K562 (cell line): ENCODE measurements around the gene USP5. TPM values are rescaled to one million over a fixed set of nuclear protein-coding genes. Genes with fewer than 3 reads are reported as not detected.

Experiments
- CCAR2 ChIP-seq: fragments of 200-400 bp; formaldehyde crosslinking; IDR thresholded peaks from 2 replicates; pipeline ENCODE4 v1.6.1; 2017; ENCODE audit warnings: mild to moderate bottlenecking, low read depth, low read length
- CSDE1 ChIP-seq, 2 experiments: fragments of 450-650 bp; IDR thresholded peaks; 2 replicates each; pipeline ENCODE4 v1.6.1; 2016; ENCODE audit warnings: mild to moderate bottlenecking in 1 of 2
- CTCF ChIP-seq, 3 experiments: IDR thresholded peaks in 2 of 3; conservative IDR thresholded peaks in 1 of 3; 2 replicates each; pipeline ENCODE4 v1.5.1; 2011 to 2012; ENCODE audit warnings: low read length in 3 of 3, mild to moderate bottlenecking in 3 of 3, control low read depth in 2 of 3, improper control_type of control experiment in 1 of 3, inconsistent platforms in 1 of 3, low read depth in 1 of 3, mixed read lengths in 1 of 3, moderate library complexity in 1 of 3; ENCODE audit not compliant: insufficient read depth in 2 of 3
- ELF1 ChIP-seq: fragments of 200-800 bp; sonication (Bioruptor generic); IDR thresholded peaks from 2 replicates; pipeline ENCODE4 v1.6.1; 2016; ENCODE audit warnings: missing genetic modification characterization, missing compliant biosample characterization
- FOXA3 ChIP-seq, 2 experiments: fragments of 450-650 bp in 1 of 2; sonication (generic) in 1 of 2; formaldehyde crosslinking; IDR thresholded peaks in 1 of 2; conservative IDR thresholded peaks in 1 of 2; 2 replicates each; pipeline versions ENCODE4 v1.4.0 to v1.8.0; 2020 to 2022; ENCODE audit warnings: mild to moderate bottlenecking in 2 of 2, missing genetic modification reagents in 1 of 2
- FOXM1 ChIP-seq, 2 experiments: fragments of 450-650 bp in 1 of 2; sonication (generic) in 1 of 2; formaldehyde crosslinking in 1 of 2; IDR thresholded peaks; 2 replicates each; pipeline versions ENCODE4 v1.6.1 to v1.9.0; 2017 to 2022; ENCODE audit warnings: low read depth in 2 of 2, mild to moderate bottlenecking in 2 of 2, missing genetic modification reagents in 1 of 2, moderate library complexity in 1 of 2
- KLF16 ChIP-seq: IDR thresholded peaks from 2 replicates; pipeline ENCODE4 v1.6.1; 2016; ENCODE audit warnings: antibody characterized with exemption
- MXI1 ChIP-seq: IDR thresholded peaks from 2 replicates; pipeline ENCODE4 v1.6.1; 2011; ENCODE audit warnings: low read depth, mild to moderate bottlenecking, improper control_type of control experiment, low read length
- NFIX ChIP-seq: fragments of 250-450 bp; sonication (Bioruptor Pico); IDR thresholded peaks from 2 replicates; pipeline ENCODE4 v1.4.0; 2020; ENCODE audit warnings: low read depth, mild to moderate bottlenecking, moderate library complexity
- NR0B1 ChIP-seq: fragments of 450-650 bp; IDR thresholded peaks from one replicate; pipeline ENCODE4 v1.6.1; 2018; ENCODE audit warnings: mild to moderate bottlenecking, moderate library complexity; ENCODE audit not compliant: partially characterized antibody
- RFX1 ChIP-seq: fragments of 450-650 bp; IDR thresholded peaks from 2 replicates; pipeline ENCODE4 v1.6.1; 2016; ENCODE audit warnings: mild to moderate bottlenecking, moderate library complexity
- SMAD1 ChIP-seq: fragments of 150-350 bp; IDR thresholded peaks from 2 replicates; pipeline ENCODE4 v1.6.1; 2014; ENCODE audit warnings: low read length, low read depth; ENCODE audit not compliant: partially characterized antibody
- SRSF3 ChIP-seq: fragments of 200-400 bp; formaldehyde crosslinking; IDR thresholded peaks from 2 replicates; pipeline ENCODE4 v1.6.1; 2016; ENCODE audit warnings: mild to moderate bottlenecking, low read length, moderate library complexity; ENCODE audit not compliant: insufficient read depth
- TEAD1 ChIP-seq, 2 experiments: fragments of 450-650 bp in 1 of 2; sonication (generic) in 1 of 2; formaldehyde crosslinking; IDR thresholded peaks; 2 replicates each; pipeline versions ENCODE4 v1.4.0 to v1.8.0; 2020 to 2022; ENCODE audit warnings: mild to moderate bottlenecking in 2 of 2, missing genetic modification reagents in 1 of 2
- THAP12 ChIP-seq: fragments of 250-450 bp; sonication (Bioruptor Pico); IDR thresholded peaks from 2 replicates; pipeline ENCODE4 v1.9.0; 2021; ENCODE audit warnings: mild to moderate bottlenecking, inconsistent platforms
- ZBTB43 ChIP-seq: sonication (generic); formaldehyde crosslinking; IDR thresholded peaks from 2 replicates; pipeline ENCODE4 v1.8.0; 2023; ENCODE audit warnings: mild to moderate bottlenecking, missing genetic modification reagents
- ZKSCAN8 ChIP-seq: fragments of 200-800 bp; sonication (Bioruptor generic); IDR thresholded peaks from 2 replicates; pipeline ENCODE4 v1.6.1; 2016; ENCODE audit warnings: missing genetic modification characterization, missing compliant biosample characterization
- ZNF165 ChIP-seq: fragments of 250-450 bp; sonication (Bioruptor Pico); IDR thresholded peaks from 2 replicates; pipeline ENCODE4 v1.4.0; 2020; ENCODE audit warnings: borderline replicate concordance
- ZNF217 ChIP-seq: sonication (generic); formaldehyde crosslinking; IDR thresholded peaks from 2 replicates; pipeline ENCODE4 v1.8.0; 2022; ENCODE audit warnings: mild to moderate bottlenecking, missing genetic modification reagents
- ZNF324 ChIP-seq: fragments of 250-450 bp; sonication (Bioruptor Pico); IDR thresholded peaks from 2 replicates; pipeline ENCODE4 v1.4.0; 2020; ENCODE audit warnings: mild to moderate bottlenecking
- ZNF431 ChIP-seq: sonication (generic); formaldehyde crosslinking; IDR thresholded peaks from 2 replicates; pipeline ENCODE4 v1.8.0; 2022; ENCODE audit warnings: mild to moderate bottlenecking, missing genetic modification reagents
- ZNF75A ChIP-seq: fragments of 450-650 bp; formaldehyde crosslinking; IDR thresholded peaks from 2 replicates; pipeline ENCODE4 v1.4.0; 2020; ENCODE audit warnings: mild to moderate bottlenecking
- polyA plus RNA-seq, 8 experiments: library from polyadenylated mRNA; depleted of rRNA in 4 of 8; stranded (reverse) in 5 of 8; unstranded in 3 of 8; fragments of >200 nt; fragmentation: Nextera tagmentation in 2 of 8; fragmentation: Illumina TruSeq in 1 of 8; extraction: Ambion mirVana in 2 of 8; extraction: Trizol in 1 of 8; gene quantifications; 2 replicates each; pipeline versions ENCODE4 v1.2.1 to v1.2.3, GENCODE V29; 2011 to 2014; ENCODE audit warnings: inconsistent platforms in 1 of 8, missing spikeins in 1 of 8
- total RNA-seq, 7 experiments: library from RNA; depleted of rRNA in 6 of 7; stranded (reverse); fragments of >200 nt in 6 of 7; fragmentation: Illumina TruSeq in 2 of 7; extraction: Trizol in 2 of 7; gene quantifications; 2 replicates each; pipeline versions ENCODE4 v1.2.1 to v1.2.3, GENCODE V29; 2011 to 2021; ENCODE audit warnings: low replicate concordance in 1 of 7

Gene USP5
- total and polyA plus RNA-seq, 9 of the 15 experiments (the other 6 are each of a cell fraction or from before 2014, with no cell fraction given), result 1.4 to 107 (median 48.6) TPM

DNA sequence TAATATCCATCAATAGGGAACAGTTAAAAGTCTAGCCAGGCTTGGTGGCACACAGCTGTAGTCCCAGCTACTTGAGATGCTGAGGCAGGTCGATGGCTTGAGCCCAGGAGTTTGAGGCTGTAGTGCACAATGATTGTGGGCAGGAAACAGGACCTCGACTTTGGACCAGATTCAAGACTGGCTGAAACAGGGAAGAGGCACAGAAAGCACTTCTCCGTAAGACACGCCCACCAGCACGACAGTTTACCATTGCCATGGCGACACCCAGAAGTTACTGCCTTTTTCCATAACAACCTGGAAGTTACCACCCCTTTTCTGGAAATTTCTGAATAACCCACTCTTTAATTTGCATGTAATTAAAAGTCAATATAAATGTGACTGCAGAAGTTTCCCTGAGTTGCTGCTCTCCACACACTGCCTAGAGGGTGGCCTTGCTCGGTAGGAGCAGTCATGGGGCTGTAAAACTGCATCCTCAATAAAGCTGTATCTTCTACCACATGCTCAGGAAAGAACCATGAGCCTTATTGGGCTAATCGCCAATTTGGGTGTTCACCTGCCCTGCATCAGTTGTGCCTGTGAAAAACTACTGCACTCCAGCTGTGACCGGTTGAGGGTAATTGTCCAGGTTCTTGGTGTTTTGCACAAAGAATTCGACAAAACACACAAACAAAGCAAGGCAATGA, 48.0 kb downstream of the USP5 start (continued):
- peak; percentile 78 for TF ChIP-seq MXI1
- TF ChIP-seq ZNF165, result no peak
- TF ChIP-seq ZNF217, result no peak
- TF ChIP-seq SRSF3, result no peak
- TF ChIP-seq FOXA3 (CRISPR knock-in tag; conservative IDR thresholded peaks at IDR 0.05 in 1 of 2, IDR thresholded peaks at IDR 0.05 in 1 of 2), result no peak
- no peak for TF ChIP-seq ZNF75A (CRISPR knock-in tag)
- TF ChIP-seq ZKSCAN8 (CRISPR knock-in tag), result no peak
- no peak for TF ChIP-seq TEAD1 (CRISPR knock-in tag; IDR thresholded peaks at IDR 0.05)
- TF ChIP-seq CSDE1 (IDR thresholded peaks at IDR 0.05), result peak in 1 of 2 experiments; percentile 55; a peak in 1 of 4 replicates
- no peak for TF ChIP-seq ZNF431
- peak; percentile 94 for TF ChIP-seq RFX1
- no peak for TF ChIP-seq THAP12 (CRISPR knock-in tag)
- no peak for TF ChIP-seq NFIX (CRISPR knock-in tag)
- no peak for TF ChIP-seq KLF16
- TF ChIP-seq CCAR2, result no peak
- no peak for TF ChIP-seq ZBTB43 (CRISPR knock-in tag)
- no peak for TF ChIP-seq ZNF324 (CRISPR knock-in tag)
- no peak for TF ChIP-seq NR0B1
- TF ChIP-seq CTCF (IDR thresholded peaks at IDR 0.05 in 2 of 3, conservative IDR thresholded peaks at IDR 0.05 in 1 of 3; ENCODE audit: insufficient read depth in 2 of 3, low read depth in 1 of 3, low read length in 3 of 3), result no peak
- TF ChIP-seq FOXM1 (IDR thresholded peaks at IDR 0.05; ENCODE audit: low read depth), result no peak
- no peak for TF ChIP-seq FOXM1 (CRISPR knock-in tag; IDR thresholded peaks at IDR 0.05; ENCODE audit: low read depth)
- TF ChIP-seq ELF1 (tag), result no peak
- no peak for TF ChIP-seq SMAD1
